ENCODE measurements around the gene POMT1.

The POMT1 gene

DNA sequence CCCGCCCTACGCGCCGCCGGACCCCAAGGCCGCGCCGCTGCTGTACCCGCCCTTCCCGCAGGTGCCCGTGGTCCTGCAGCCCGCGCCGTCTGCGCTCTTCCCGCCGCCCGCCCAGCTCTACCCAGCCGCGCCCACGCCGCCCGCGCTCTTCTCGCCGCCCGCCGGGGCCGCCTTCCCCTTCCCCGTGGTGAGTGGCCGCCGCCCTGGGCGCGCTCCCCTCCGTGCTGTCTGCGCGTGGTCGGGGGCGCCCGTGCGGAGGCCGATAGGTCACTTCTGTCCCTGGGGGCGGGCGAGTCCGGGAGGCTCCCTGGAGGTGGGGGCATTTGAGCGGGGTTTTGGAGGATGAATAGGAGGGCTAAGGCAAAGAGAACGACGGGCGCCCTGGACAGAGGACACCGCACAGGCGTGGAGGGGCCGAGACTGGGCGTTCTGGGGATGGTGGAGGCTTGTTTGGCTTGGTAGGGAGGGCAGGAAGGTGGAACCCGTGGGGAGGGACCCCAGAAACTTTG is 52.2 kb downstream of the POMT1 start:
- DNase-seq (ENCODE audit: low spot score), result no peak

DNA sequence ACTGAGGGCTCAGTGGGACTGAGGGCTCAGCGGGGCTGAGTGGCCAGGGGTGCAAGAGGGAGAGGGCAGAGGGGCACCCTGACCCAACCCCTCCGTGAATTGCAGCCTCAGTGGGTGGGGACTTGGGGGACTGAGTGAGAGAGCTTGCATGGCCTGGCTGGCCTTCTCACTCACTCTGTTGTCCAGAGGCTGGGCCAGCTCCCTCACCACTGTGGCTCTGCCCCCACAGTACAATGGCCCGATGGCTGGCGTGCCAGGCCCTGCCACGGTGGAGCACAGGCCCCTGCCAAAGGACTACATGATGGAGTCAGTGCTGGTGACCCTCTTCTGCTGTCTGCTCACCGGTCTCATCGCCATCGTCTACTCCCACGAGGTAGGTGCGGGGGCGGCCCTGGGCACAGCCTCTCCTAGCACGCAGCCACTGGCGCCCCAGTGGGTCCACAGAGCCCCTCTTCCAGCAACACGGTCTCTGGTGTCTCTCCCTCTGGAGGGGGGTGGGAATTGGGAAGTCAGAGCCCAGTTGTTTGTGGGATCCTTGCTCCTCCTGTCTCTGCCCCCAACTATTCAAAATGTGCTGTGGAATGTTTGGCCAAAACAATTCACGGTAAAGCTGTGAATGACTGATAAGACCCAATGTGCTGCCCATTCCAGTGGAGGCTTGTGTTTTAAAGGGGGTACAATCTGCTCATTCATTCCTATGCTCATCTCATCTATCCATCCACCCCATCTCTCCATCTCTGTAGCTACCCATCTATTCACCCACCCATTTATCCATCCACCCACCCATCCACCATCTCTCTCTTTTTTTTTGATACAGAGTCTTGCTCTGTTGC is 53.3 kb downstream of the POMT1 start:
- no peak for DNase-seq (ENCODE audit: low spot score)

DNA sequence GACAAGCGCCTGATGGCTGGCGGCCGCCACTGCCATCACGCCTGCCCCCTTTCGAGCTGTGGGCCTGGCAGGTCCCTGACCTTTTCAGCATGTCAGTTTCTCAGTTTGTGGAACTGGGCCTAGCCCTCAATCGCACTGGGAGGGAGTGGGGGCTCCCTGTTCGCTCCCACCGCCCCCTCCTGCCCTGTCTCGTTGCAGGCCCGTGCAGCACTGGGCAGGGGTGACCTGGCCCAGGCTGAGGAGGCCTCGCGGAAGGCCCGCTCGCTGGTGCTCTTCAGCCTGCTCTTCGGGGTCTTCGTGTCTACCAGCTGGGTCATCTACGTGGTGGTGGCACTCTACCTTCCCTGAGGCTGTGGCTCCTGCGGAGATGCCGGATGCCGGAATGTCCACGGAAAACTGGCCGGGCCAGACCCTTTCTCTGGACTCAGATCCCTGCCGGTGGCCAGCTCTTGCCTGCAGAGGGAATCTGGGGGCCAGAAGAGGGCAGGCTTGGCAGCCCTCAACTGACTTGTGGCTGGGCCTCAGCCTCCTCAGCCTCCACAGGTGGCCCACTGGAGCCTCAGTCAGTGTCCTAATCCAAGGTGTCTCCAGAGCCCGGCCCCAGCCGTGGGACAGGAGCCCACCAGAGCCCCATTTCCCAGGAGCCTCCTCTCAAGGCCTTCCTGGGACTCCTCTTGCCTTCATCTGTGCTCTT is 55.3 kb downstream of the POMT1 start:
- no peak for DNase-seq (ENCODE audit: low spot score)

DNA sequence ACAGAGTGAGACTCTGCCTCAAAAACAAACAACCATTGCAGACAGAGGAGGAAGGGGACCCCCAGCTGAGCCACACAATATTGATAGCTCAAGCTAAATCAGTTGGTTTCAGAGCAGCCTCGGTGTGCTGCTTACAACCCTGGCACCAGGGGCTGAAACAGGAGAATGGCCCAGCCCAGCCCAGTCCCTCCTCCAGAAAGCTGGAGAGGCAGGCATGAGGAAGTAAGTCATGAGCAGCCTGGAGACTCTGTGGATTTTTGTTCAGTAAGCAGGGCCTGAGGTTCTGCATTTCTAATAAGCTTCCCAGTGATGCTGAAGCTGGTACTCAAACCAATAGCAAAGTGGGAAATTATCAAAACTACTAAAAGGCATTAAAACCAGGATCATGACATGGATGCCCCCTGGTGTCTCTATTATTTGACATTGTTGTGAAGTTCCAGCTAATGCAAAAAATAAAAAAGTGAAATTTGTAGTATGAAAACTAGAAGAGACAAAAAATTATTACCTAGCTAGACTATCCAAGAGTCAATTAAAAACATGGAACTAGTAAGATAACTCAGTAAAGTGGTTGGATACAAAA is 56.8 kb downstream of the POMT1 start:
- DNase-seq (ENCODE audit: low spot score), result no peak

DNA sequence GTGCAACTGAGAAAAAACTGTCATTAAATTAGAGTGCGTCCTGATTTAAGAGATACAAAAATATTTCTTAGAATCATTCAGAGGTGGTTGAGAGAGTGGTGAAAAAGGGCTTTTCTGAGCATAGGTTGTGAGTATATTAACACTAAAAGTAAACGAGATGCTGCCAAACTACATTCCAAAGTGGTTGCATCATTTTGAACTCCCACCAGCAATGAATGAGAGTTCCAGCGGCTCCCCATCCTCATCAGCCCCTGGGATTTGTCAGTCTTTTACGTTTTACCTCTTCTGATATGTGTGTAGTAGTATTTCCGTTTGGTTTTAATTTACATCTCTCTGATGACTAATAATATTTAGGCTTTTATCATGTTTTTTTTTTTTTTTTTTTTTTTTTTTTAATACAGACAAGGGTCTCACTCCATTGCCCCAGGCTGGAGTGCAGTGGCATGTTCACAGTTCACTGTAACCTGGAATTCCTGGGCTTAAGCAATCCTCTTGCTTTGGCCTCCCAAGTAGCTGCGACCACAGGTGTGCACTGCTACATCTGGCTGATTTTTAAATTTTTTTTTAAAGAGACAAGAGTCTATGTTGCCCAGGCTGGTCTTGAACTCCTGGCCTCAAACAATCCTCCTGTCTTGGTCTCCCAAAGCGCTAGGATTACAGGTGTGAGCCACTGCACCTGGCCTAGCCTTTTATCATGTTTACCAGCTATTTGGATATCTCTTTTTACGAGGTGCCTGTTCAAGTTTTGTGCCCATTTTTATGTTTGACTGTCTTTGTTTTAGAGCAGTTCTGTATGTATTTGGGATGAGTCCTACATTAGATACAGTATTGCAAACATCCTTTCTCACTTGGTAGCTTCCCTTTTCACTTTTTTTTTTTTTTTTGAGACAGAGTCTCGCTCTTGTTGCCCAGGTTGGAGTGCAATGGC is 59.6 kb downstream of the POMT1 start:
- no peak for DNase-seq (ENCODE audit: low spot score)

DNA sequence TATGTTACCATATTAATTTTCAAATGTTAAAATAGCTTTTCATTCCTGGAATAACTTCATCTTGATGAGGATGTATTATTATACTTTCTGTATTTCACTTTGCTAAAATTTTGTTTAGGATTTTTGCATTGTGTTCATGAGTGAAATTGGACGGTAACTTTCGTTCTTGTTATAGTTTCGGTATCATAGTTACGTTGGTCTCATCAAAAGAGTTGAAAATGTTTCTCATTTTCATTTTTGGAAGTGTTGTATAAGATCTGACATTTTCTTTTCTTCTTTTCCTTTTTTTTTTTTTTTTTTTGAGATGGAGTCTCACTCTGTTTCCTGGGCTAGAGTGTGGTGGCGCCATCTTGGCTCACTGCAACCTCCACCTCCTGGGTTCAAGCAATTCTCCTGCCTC is 62.7 kb downstream of the POMT1 start:
- DNase-seq (ENCODE audit: low spot score), result no peak

DNA sequence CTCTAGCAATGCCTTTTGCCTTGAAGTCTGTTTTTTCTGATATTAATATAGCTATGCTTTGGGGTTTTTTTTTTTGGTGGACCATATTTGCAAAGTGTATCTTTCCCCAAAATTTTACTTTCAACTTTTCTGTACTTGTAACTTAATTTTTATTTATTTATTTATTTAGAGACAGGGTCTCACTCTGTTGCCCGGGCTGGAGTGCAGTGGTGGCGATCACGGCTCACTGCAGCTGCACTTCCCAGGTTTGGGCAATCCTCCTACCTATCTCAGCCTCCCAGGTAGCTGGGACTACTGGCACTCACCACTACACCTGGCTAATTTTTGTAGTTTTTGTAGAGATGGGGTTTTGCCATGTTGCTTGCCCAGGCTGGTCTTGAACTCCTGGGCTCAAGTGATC is 63.4 kb downstream of the POMT1 start:
- no peak for DNase-seq (ENCODE audit: low spot score)

DNA sequence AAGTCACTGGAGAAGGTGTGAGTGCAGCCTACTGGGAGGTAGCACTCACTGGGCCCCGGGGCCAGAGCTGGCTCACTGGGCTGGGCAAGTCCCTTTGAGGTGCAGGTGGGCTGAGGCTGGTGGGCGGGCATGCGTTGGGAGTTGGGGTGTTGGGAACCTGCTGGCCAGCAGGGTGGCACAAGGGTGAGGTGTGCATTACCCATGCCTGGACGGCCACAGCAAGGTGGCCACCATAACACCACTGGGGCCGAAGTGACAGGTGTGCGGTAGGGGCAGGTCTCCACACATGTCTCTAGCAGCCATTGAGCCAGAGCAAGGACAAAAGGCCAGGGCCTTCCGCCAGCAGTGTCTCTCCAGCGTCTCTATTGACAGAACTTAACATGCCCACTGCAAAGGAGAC is 65.2 kb downstream of the POMT1 start:
- DNase-seq (ENCODE audit: low spot score), result no peak

Measured in hematopoietic multipotent progenitor cell treated with erythropoietin and hydrocortisone succinate and interleukin-3 and kit ligand, for 15 days (in vitro differentiated cells).